Esophagus (tissue), 2 donors: ENCODE measurements around the gene NAA20. TPM values are rescaled to one million over a fixed set of nuclear protein-coding genes. Genes with fewer than 3 reads are reported as not detected.

Experiments
- H3K27ac ChIP-seq, 2 donors: one replicate each; pipeline ENCODE4 v1.5.1; 2013; ENCODE audit warnings: low read depth in 2 of 2, mild to moderate bottlenecking in 2 of 2, inconsistent platforms in 1 of 2, low read length in 1 of 2, moderate library complexity in 1 of 2
- H3K27me3 ChIP-seq, 2 donors: one replicate each; pipeline ENCODE4 v1.6.1; 2013; ENCODE audit warnings: low read length in 2 of 2, control low read depth in 1 of 2, mild to moderate bottlenecking in 1 of 2; ENCODE audit not compliant: insufficient read depth in 2 of 2, control insufficient read depth in 1 of 2
- H3K36me3 ChIP-seq, 2 donors: one replicate each; pipeline ENCODE4 v1.6.1; 2013; ENCODE audit warnings: low read length in 1 of 2; ENCODE audit not compliant: control insufficient read depth in 2 of 2, insufficient read depth in 2 of 2
- H3K4me1 ChIP-seq, 2 donors: one replicate each; pipeline ENCODE4 v1.6.1; 2013; ENCODE audit warnings: low read length in 1 of 2; ENCODE audit not compliant: control insufficient read depth in 2 of 2, insufficient read depth in 2 of 2
- H3K4me3 ChIP-seq, 2 donors: one replicate each; pipeline ENCODE4 v1.5.1; 2013; ENCODE audit warnings: low read length in 2 of 2, mild to moderate bottlenecking in 2 of 2, low read depth in 1 of 2, moderate library complexity in 1 of 2
- H3K9me3 ChIP-seq, 2 donors: one replicate each; pipeline ENCODE4 v1.6.1; 2013; ENCODE audit warnings: mild to moderate bottlenecking in 2 of 2, low read depth in 1 of 2, low read length in 1 of 2, moderate library complexity in 1 of 2; ENCODE audit not compliant: control insufficient read depth in 2 of 2, insufficient read depth in 1 of 2
- WGBS, 2 donors: extraction: QIAGEN DNeasy Blood & Tissue Kit; methylation state at CpG; one replicate each; pipeline ENCODE4 v1.1.7; 2013; 5-methylcytosine and 5-hydroxymethylcytosine counted together
- polyA plus RNA-seq, 2 donors: library from polyadenylated mRNA; stranded (reverse); fragments of 200-250 nt; gene quantifications; one replicate each; pipeline ENCODE4 v1.2.3, GENCODE V29; 2013
- donor health status: healthy with polysubstance abuse.
- donor health status: Bipolar disorder and iron deficiency.

The NAA20 gene
- polyA plus RNA-seq, 2 donors: 186 to 388 TPM

DNA sequence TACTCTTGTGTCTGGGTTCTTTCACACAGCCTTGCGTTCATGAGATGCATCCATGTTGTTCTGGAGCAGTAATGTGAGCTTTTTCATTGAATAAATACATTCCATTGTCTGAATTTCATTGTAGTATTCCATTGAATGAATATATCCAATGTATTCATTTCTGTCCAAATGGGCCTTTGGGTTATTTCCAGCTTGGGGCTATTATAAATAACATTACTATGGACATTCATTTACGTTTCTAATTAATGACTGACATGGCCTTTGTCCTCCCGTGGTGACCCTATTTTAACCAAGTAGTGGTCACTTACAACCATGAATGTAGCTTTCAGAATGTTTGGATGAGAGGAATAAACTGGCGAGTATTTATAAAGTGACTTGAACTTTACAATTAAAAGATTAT lies 30.1 kb upstream of the NAA20 start:
- Histone ChIP-seq H3K27ac (peak overlapping the region in 1 of 2 donors; percentile 27), H3K4me3 (no peak overlapping the region), H3K36me3 (peaks cover 0 to 9% of the 10 kb centered on the region in 2 donors), H3K4me1 (peaks cover 0 to 10% of the 10 kb centered on the region in 2 donors), H3K27me3 (no peaks in the 10 kb centered on the region), H3K9me3 (no peaks in the 10 kb centered on the region)
- WGBS, 2 donors: 73 to 77% methylated on average over 4 of the region's 4 CpGs

DNA sequence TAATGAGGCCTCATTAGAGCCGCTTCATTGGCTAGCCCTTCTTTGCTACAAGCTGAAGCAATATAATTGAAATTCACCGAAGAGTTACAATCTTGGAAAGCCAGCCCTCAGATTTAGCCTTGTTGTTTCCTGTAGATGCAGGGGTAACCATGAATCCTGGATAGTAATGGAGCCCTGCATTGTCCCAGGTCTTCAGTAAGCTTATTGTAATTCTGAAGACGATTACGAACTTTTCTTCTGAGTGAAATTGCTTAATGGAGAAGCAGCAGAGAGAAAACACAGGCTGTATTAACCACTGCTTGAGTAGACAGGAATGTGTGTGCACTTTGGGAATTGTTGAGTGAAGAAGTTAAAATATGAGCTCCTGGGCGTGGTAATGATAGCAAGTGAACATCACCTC lies 26.3 kb upstream of the NAA20 start:
- peaks cover 0 to 7% of the 10 kb centered on the region in 2 donors for H3K36me3 ChIP-seq
- H3K4me3 ChIP-seq: no peak overlapping the region
- peaks cover 0 to 10% of the 10 kb centered on the region in 2 donors for H3K4me1 ChIP-seq
- 83 to 86% methylated on average over 5 of the region's 5 CpGs for WGBS, 2 donors
- no peaks in the 10 kb centered on the region for H3K9me3 ChIP-seq
- H3K27me3 ChIP-seq: no peaks in the 10 kb centered on the region
- no peak overlapping the region for H3K27ac ChIP-seq

DNA sequence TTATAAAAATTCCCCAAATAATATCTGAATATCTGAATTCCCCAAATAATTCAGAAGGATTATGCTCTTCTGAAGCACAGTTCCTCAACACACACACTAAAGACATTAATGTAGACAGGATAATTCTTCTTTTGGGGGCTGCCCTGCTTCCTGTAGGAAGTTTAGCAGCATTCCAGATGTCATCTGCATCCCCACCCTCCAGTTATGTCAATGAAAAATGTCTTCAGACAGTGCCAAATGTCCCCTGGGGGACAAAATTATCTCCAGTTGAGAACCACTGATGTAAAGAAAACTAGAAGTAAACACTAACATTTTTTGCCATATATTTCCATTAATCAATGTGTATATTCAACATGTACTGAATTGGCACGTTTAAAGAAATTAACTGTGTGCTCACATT lies 25.9 kb upstream of the NAA20 start:
- Histone ChIP-seq H3K36me3 (peaks cover 0 to 10% of the 10 kb centered on the region in 2 donors), H3K27ac (no peak overlapping the region), H3K4me3 (no peak overlapping the region), H3K9me3 (no peaks in the 10 kb centered on the region), H3K4me1 (peaks cover 0 to 10% of the 10 kb centered on the region in 2 donors), H3K27me3 (no peaks in the 10 kb centered on the region)
- WGBS, 2 donors: 16 to 18% methylated on average over 1 of the region's 1 CpG

DNA sequence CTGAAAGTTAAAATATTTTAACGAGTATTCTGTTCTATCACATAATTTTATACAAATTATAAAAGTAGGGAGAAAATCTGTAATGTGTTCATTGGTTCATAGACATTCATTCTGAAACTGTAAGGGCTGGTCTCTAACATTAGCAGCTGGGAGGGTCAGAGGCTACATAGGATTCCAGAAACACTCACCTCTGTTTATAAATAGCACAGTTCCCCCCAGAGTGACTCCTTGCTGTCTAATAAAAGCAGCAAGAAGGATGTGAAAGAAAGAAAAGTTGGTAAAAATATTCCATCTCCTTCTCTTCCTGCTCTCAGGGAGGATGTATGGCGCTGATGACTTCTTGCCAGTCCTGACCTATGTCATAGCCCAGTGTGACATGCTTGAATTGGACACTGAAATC lies 25.3 kb upstream of the NAA20 start:
- no peaks in the 10 kb centered on the region for H3K27me3 ChIP-seq
- H3K36me3 ChIP-seq: peaks cover 0 to 14% of the 10 kb centered on the region in 2 donors
- no peak overlapping the region for H3K4me3 ChIP-seq
- H3K27ac ChIP-seq: peak overlapping the region in 1 of 2 donors; percentile 59
- no peaks in the 10 kb centered on the region for H3K9me3 ChIP-seq
- peaks cover 0 to 8% of the 10 kb centered on the region in 2 donors for H3K4me1 ChIP-seq
- 58 to 66% methylated on average over 2 of the region's 2 CpGs for WGBS, 2 donors

DNA sequence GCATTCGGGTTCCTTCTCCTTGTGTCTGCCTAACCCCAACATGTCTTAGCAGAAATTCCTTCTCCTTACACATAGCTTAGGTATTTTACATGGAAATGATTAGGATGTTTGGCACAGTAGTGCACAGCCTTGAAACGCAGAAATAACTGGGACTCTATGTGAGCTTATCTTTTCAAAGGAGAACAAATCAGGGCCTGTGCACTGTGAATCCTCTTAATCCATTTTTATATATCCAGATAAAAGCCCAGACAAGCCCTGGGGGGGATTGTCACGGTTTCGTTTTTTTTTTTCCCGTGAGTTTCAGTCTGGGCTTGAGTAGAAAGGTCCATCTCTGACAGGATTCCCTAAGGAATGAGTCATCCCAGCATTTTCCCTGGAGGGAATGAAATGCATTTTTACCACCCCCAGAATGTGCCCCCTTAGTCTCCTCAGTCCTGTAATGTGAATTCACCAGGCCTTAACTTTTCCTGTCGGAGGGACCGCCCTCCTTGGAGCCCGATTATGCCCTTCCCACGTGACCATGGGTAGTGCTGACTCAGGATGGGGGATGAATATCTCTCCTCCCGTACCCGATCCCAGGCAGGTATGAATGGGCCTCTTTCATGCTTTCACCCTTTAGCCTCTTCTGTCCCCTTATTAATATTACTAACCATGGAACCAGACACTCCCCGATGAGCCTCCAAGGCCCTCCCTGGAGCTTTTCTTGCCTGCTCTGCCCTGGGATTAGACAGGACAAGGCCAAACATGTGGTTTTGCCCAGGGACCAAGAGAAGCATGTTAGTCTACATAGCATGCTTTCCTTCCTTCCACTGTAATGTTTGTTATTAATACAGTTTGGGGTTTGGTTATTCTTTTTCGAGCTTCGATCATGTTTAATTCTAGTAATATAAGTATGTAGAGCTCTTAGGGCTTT lies 23.9 kb upstream of the NAA20 start:
- no peaks in the 10 kb centered on the region for H3K9me3 ChIP-seq
- no peak overlapping the region for H3K4me3 ChIP-seq
- peaks cover 0 to 18% of the 10 kb centered on the region in 2 donors for H3K36me3 ChIP-seq
- H3K4me1 ChIP-seq: peaks cover 0 to 8% of the 10 kb centered on the region in 2 donors
- H3K27me3 ChIP-seq: no peaks in the 10 kb centered on the region
- H3K27ac ChIP-seq: peak overlapping the region; percentile 89 to 92
- 30 to 45% methylated on average over 14 of the region's 14 CpGs for WGBS, 2 donors

DNA sequence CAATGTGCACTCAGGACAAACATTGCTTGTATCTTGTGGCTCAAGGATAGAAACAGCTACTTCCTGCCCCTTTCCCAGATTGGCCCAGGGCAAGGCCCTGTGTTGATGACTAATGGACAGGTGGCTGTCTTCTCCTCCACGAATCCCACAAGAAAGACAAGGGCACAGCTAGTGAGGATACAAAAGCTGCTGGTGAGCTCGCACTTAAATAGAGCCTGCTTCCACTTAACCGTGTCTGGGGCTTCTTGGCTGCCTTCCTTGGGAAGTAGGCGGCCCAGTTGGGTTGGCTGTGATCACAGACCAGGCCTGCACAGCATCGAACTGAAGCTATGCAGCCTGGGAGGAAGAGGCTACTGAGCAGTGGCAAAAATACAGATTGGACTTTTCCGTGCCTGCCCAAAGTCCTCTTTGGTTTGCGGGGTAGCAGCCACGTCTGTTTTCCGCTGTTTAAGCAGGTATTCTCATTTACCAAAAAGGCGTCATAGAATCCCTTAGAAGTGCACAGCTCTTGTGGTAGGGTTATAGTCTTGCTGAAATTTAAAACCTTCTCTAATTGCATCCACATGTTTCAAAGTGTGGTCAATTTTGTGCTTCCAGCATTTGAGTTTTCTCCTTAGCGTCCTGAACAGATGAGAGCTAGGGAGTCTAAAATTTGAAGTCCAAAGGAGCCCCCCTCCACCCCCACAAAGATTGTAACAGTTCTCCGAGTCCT lies 23.0 kb upstream of the NAA20 start:
- peaks cover 0 to 8% of the 10 kb centered on the region in 2 donors for H3K4me1 ChIP-seq
- no peaks in the 10 kb centered on the region for H3K9me3 ChIP-seq
- peak overlapping the region; percentile 87 to 89 for H3K27ac ChIP-seq
- WGBS, 2 donors: 43 to 58% methylated on average over 12 of the region's 12 CpGs
- no peak overlapping the region for H3K4me3 ChIP-seq
- no peaks in the 10 kb centered on the region for H3K27me3 ChIP-seq
- peaks cover 6 to 27% of the 10 kb centered on the region in 2 donors for H3K36me3 ChIP-seq

DNA sequence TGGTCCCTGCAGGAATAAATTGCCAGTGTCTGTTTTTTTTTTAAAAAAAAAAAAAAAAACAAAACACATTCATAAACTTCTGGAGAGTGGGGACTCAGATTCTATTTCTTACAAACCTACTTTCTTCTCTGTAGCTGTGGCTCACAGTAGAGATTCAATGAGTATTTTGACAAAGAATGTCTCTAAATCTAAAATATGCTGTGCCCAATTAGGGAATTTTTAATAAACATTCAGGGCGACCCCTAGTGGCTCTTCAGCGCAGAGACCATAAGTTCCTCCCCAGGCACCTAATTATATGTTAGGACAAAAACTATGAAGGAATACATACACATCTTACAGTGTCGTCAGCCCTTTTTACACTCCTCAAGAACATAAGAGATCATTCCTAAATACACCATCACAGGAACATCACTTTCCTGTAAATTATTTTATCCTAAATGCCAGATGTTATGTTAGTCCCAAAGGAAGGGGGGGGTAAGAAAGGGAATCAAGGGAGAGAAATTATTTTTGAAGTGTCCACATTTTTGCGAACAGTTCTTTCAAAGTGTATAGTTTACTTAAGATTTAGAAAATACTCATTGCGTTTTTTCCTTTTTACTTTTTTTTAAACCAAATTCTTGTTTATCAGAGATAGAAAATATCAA lies 21.8 kb upstream of the NAA20 start:
- H3K9me3 ChIP-seq: no peaks in the 10 kb centered on the region
- no peak overlapping the region for H3K27ac ChIP-seq
- 25 to 36% methylated on average over 5 of the region's 5 CpGs for WGBS, 2 donors
- H3K27me3 ChIP-seq: no peaks in the 10 kb centered on the region
- no peak overlapping the region for H3K4me3 ChIP-seq
- peaks cover 0 to 8% of the 10 kb centered on the region in 2 donors for H3K4me1 ChIP-seq
- H3K36me3 ChIP-seq: peaks cover 10 to 24% of the 10 kb centered on the region in 2 donors

DNA sequence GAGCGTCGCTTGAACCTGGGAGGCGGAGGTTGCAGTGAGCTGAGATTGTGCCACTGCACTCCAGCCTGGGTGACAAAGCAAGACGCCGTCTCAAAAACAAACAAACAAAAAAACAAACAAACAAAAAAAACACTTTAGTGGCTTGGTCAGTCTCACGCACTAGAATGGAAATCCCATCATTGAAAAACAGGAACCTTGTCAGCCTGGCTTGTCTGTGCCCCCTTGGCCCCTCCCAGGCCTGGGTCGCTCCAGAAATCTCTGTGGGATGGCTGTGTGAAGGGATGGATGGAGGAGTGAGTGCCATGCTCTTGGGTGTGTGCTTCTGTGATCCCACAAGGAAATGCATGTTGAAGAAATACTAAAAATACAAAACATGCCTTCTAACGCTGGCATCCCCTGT lies 20.9 kb upstream of the NAA20 start:
- H3K36me3 ChIP-seq: peaks cover 17 to 30% of the 10 kb centered on the region in 2 donors
- WGBS, 2 donors: 79 to 85% methylated on average over 8 of the region's 8 CpGs
- H3K27me3 ChIP-seq: no peaks in the 10 kb centered on the region
- peaks cover 0 to 8% of the 10 kb centered on the region in 2 donors for H3K4me1 ChIP-seq
- no peak overlapping the region for H3K4me3 ChIP-seq
- no peak overlapping the region for H3K27ac ChIP-seq
- no peaks in the 10 kb centered on the region for H3K9me3 ChIP-seq

DNA sequence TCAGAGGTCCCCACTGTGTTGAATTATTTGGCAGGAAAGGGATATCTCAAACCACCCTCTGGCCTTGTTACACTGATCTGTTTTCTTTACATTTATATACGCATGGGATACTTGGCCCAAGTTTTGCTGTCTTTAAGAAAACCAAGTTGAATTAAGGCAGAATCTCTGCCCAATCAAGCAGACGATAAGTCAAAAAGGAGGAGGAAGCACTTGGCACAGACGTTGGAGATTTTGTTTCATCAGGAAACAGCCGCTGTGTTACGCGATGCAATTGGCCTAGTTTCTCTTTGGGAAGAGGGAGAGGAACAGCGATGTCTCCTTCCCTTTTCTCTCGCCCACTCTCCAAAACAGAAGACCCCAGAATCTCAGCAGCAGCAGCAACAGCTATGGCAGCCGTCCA lies 20.2 kb upstream of the NAA20 start:
- H3K4me3 ChIP-seq: no peak overlapping the region

More for the DNA sequence above, 20.2 kb upstream of the NAA20 start:
- Histone ChIP-seq H3K9me3 (no peaks in the 10 kb centered on the region), H3K4me1 (peaks cover 0 to 8% of the 10 kb centered on the region in 2 donors), H3K36me3 (peaks cover 20 to 30% of the 10 kb centered on the region in 2 donors), H3K27me3 (no peaks in the 10 kb centered on the region), H3K27ac (peak overlapping the region in 1 of 2 donors; percentile 6)
- 52 to 54% methylated on average over 9 of the region's 9 CpGs for WGBS, 2 donors
